ENCODE measurements around the gene BCL2L12.

The BCL2L12 gene

DNA sequence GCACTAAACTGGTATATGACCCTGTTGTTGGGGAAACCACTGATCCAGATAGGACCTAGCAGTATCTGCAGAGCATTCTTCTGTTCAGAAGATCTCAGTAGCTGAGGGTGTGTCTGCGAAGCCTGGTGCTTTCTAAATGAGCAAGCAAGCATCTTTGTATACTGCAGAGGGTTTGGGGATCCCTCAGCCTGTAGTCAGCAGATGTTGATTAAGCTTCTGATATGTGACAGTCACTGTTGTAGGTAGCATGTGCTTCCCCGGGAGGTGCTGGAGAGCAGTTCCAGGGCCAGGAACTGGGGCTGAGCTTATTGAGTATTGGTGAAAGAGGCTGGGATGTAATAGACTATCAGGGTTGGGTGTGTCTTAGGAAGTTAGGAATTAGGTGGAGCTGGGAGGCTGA lies 22.3 kb upstream of the BCL2L12 start:
- TF ChIP-seq, protein P1, sequence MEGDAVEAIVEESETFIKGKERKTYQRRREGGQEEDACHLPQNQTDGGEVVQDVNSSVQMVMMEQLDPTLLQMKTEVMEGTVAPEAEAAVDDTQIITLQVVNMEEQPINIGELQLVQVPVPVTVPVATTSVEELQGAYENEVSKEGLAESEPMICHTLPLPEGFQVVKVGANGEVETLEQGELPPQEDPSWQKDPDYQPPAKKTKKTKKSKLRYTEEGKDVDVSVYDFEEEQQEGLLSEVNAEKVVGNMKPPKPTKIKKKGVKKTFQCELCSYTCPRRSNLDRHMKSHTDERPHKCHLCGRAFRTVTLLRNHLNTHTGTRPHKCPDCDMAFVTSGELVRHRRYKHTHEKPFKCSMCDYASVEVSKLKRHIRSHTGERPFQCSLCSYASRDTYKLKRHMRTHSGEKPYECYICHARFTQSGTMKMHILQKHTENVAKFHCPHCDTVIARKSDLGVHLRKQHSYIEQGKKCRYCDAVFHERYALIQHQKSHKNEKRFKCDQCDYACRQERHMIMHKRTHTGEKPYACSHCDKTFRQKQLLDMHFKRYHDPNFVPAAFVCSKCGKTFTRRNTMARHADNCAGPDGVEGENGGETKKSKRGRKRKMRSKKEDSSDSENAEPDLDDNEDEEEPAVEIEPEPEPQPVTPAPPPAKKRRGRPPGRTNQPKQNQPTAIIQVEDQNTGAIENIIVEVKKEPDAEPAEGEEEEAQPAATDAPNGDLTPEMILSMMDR (IDR thresholded peaks at IDR 0.05; ENCODE audit: control insufficient read depth, extremely low read depth, insufficient read depth): no peak
- H3K4me3 ChIP-seq (ENCODE audit: low read depth, low read length): peak overlapping the region; percentile 91
- DNase-seq (ENCODE audit: low read depth): no peak

DNA sequence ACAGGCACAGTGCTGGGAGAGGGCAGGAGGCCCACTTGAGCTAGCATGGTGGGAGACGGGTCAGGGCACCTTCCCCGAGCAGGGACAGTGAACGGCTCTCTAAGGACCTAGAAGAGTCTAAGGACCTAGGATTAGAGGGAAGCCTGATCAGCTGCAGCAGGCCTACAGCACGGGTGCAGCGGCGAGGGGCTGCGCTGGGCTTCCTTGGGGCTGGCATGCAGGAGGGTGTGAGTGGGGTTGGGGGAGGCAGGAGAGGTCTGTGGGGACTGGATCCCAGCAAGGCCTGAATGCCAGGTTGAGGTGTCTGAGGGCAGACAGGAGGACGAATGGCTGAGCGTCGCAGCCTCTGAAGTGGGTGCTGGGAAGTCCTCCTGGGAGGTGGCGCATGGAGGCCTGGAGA lies 20.1 kb upstream of the BCL2L12 start:
- no peak overlapping the region for H3K4me3 ChIP-seq (ENCODE audit: low read depth, low read length)
- no peak for DNase-seq (ENCODE audit: low read depth)
- TF ChIP-seq, protein P1 (IDR thresholded peaks at IDR 0.05; ENCODE audit: control insufficient read depth, extremely low read depth, insufficient read depth): no peak

DNA sequence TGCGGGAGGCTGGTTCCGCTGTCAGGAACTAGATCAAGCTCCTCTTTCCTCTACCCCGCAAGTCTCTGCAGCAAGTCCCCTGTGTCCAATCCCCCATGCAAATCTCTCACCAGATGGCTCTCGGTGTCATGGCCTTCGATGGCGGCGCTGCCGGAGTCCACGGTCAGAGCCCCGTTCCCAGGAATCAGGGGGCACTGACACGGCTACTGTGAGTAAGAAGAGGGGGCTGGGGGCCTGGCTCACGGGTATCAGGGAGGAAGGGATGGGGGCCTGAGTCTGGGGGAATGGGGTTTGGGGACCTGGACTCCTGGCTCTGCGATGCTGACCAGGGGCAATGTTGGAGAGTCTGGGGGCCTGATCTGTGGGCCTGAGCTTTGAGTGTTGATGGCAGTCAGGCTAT lies 19.7 kb upstream of the BCL2L12 start:
- no peak for DNase-seq (ENCODE audit: low read depth)
- TF ChIP-seq, protein P1 (IDR thresholded peaks at IDR 0.05; ENCODE audit: control insufficient read depth, extremely low read depth, insufficient read depth): no peak
- no peak overlapping the region for H3K4me3 ChIP-seq (ENCODE audit: low read depth, low read length)

DNA sequence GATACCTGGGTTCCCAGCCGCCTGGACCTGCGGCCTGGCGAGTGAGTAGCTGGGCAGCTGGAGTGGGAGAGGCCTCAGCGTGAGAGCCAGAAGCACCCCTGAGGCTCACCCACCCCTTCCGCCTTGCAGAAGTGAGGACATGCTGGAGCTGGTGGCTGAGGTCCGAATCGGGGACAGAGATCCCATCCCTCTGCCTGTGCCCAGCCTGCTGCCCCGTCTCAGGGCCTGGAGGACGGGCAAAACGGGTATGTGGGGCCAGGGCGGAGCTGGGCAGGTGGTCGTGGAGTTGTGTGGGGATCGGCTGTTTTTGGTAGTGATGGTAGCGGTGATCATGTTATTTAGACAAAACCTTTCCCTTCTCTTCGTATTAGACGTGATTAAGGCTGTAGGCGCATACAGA lies 19.1 kb upstream of the BCL2L12 start:
- TF ChIP-seq, protein P1 (IDR thresholded peaks at IDR 0.05; ENCODE audit: control insufficient read depth, extremely low read depth, insufficient read depth): no peak
- no peak for DNase-seq (ENCODE audit: low read depth)
- no peak overlapping the region for H3K4me3 ChIP-seq (ENCODE audit: low read depth, low read length)

DNA sequence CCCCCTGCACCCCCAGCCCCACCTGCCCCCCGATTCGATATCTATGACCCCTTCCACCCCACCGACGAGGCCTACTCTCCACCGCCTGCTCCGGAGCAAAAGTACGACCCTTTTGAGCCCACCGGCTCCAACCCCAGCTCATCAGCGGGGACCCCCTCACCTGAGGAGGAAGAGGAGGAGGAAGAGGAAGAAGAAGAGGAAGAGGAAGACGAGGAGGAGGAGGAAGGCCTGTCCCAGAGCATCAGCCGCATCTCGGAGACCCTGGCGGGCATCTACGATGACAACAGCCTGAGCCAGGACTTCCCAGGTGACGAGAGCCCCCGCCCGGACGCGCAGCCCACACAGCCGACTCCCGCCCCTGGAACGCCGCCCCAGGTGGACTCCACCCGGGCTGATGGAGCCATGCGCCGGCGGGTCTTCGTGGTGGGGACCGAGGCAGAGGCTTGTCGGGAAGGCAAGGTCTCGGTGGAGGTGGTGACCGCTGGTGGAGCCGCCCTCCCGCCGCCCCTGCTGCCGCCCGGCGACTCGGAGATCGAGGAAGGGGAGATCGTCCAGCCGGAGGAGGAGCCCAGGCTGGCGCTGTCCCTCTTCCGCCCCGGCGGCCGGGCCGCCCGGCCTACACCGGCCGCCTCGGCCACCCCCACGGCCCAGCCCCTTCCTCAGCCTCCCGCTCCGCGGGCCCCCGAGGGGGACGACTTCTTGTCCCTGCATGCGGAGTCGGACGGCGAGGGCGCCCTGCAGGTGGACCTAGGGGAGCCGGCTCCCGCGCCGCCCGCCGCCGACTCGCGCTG lies 14.5 kb upstream of the BCL2L12 start:
- no peak overlapping the region for H3K4me3 ChIP-seq (ENCODE audit: low read depth, low read length)
- TF ChIP-seq, protein P1 (IDR thresholded peaks at IDR 0.05; ENCODE audit: control insufficient read depth, extremely low read depth, insufficient read depth): no peak
- DNase-seq (ENCODE audit: low read depth): no peak

DNA sequence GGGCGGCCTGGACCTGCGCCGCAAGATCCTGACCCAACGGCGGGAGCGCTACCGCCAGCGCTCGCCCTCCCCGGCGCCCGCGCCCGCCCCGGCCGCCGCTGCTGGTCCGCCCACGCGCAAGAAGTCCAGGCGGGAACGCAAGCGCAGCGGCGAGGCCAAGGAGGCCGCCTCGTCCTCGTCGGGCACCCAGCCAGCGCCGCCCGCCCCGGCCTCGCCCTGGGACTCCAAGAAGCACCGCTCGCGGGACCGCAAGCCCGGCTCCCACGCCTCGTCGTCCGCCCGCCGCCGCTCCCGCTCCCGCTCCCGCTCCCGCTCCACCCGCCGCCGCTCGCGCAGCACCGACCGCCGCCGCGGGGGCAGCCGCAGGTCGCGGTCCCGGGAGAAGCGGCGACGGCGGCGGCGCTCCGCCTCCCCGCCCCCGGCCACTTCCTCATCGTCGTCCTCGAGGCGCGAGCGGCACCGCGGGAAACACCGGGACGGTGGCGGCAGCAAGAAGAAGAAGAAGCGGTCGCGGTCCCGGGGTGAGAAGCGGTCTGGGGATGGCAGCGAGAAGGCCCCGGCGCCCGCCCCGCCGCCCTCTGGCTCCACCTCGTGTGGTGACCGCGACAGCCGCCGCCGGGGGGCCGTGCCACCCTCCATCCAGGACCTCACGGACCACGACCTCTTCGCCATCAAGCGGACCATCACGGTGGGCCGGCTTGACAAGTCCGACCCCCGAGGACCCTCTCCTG lies 13.7 kb upstream of the BCL2L12 start:
- H3K4me3 ChIP-seq (ENCODE audit: low read depth, low read length): no peak overlapping the region
- DNase-seq (ENCODE audit: low read depth): no peak
- TF ChIP-seq, protein P1 (IDR thresholded peaks at IDR 0.05; ENCODE audit: control insufficient read depth, extremely low read depth, insufficient read depth): no peak
